HG02884 (cell line): ENCODE results near the gene BCLAF1.
"Not testable (repeated sequence)": the region's sequence is repeated elsewhere in the genome, so short reads cannot be mapped to it uniquely, and the experiment has no call there.

Source experiments
- ATAC-seq: cut with Tn5 transposase; IDR thresholded peaks from one replicate; pipeline ENCODE4 v1.9.1; 2021; ENCODE audit warnings: mild to moderate bottlenecking, moderate library complexity; ENCODE audit not compliant: unreplicated experiment

Gene BCLAF1

GRCh38 chr6:136249336-136249735, 40.3 kb downstream of the BCLAF1 start:
- ATAC-seq = no peak

GRCh38 chr6:136244061-136244616, 45.5 kb downstream of the BCLAF1 start:
- no peak for ATAC-seq

GRCh38 chr6:136236466-136237293, 53.0 kb downstream of the BCLAF1 start:
- no peak for ATAC-seq

- no peak for ATAC-seq
Measured at GRCh38 chr6:136235233-136235564, 54.4 kb downstream of the BCLAF1 start.

GRCh38 chr6:136232701-136233100, 56.9 kb downstream of the BCLAF1 start:
- no peak for ATAC-seq

GRCh38 chr6:136230219-136230853, 59.3 kb downstream of the BCLAF1 start:
- ATAC-seq = no peak

- ATAC-seq = no peak
Measured at GRCh38 chr6:136228814-136229213, 60.8 kb downstream of the BCLAF1 start.

- no peak for ATAC-seq
Measured at GRCh38 chr6:136226674-136227377, 62.8 kb downstream of the BCLAF1 start.

GRCh38 chr6:136226027-136226673, 63.5 kb downstream of the BCLAF1 start:
- peak; percentile 55 for ATAC-seq

- no peak for ATAC-seq
Measured at GRCh38 chr6:136225496-136225895, 64.2 kb downstream of the BCLAF1 start.

- not testable (repeated sequence) for ATAC-seq
Measured at GRCh38 chr6:136224974-136225373, 64.7 kb downstream of the BCLAF1 start.

- no peak for ATAC-seq
Measured at GRCh38 chr6:136216503-136217401, 72.9 kb downstream of the BCLAF1 start.

- ATAC-seq = no peak
Measured at GRCh38 chr6:136213853-136214252, 75.8 kb downstream of the BCLAF1 start.

GRCh38 chr6:136213012-136213539, 76.6 kb downstream of the BCLAF1 start:
- no peak for ATAC-seq

- ATAC-seq = no peak
Measured at GRCh38 chr6:136212608-136213007, 77.0 kb downstream of the BCLAF1 start.

- ATAC-seq = no peak
Measured at GRCh38 chr6:136210398-136211165, 79.1 kb downstream of the BCLAF1 start.

- no peak for ATAC-seq
Measured at GRCh38 chr6:136209496-136209895, 80.2 kb downstream of the BCLAF1 start.

- ATAC-seq = no peak
Measured at GRCh38 chr6:136208783-136209182, 80.9 kb downstream of the BCLAF1 start.
